HEK293 (cell line): ENCODE measurements around the gene PTCHD1.

Source experiments
- ZFP41 ChIP-seq: fragments of 450-650 bp; formaldehyde crosslinking; IDR thresholded peaks from 2 replicates; pipeline ENCODE4 v1.5.1; 2016; ENCODE audit warnings: missing biosample characterization, missing genetic modification characterization, borderline replicate concordance
- TF ChIP-seq, protein P1 (sequence below): fragments of 450-650 bp; formaldehyde crosslinking; IDR thresholded peaks from 2 replicates; pipeline ENCODE4 v1.5.1; 2016; ENCODE audit warnings: missing biosample characterization, missing genetic modification characterization

GRCh38 chrX:23334521-23334847 lies 165 bp upstream of the PTCHD1 start:
- TF ChIP-seq, protein P1, sequence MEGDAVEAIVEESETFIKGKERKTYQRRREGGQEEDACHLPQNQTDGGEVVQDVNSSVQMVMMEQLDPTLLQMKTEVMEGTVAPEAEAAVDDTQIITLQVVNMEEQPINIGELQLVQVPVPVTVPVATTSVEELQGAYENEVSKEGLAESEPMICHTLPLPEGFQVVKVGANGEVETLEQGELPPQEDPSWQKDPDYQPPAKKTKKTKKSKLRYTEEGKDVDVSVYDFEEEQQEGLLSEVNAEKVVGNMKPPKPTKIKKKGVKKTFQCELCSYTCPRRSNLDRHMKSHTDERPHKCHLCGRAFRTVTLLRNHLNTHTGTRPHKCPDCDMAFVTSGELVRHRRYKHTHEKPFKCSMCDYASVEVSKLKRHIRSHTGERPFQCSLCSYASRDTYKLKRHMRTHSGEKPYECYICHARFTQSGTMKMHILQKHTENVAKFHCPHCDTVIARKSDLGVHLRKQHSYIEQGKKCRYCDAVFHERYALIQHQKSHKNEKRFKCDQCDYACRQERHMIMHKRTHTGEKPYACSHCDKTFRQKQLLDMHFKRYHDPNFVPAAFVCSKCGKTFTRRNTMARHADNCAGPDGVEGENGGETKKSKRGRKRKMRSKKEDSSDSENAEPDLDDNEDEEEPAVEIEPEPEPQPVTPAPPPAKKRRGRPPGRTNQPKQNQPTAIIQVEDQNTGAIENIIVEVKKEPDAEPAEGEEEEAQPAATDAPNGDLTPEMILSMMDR (tag by site-specific recombination): no peak
- TF ChIP-seq ZFP41 (tag by site-specific recombination): no peak
